NCI-H1930 (cell line): ENCODE results near the gene ANKK1.

Source experiments
- DNase-seq, 2 experiments: peaks; one replicate each; lab custom pipeline; 2025; lab: John Stamatoyannopoulos, UW

Gene ANKK1

GRCh38 chr11:113377681-113378412 is 9.7 kb upstream of the ANKK1 start:
- DNase-seq: no peak

- no peak for DNase-seq
Observed at GRCh38 chr11:113378692-113379091, 8.9 kb upstream of the ANKK1 start.

DNA sequence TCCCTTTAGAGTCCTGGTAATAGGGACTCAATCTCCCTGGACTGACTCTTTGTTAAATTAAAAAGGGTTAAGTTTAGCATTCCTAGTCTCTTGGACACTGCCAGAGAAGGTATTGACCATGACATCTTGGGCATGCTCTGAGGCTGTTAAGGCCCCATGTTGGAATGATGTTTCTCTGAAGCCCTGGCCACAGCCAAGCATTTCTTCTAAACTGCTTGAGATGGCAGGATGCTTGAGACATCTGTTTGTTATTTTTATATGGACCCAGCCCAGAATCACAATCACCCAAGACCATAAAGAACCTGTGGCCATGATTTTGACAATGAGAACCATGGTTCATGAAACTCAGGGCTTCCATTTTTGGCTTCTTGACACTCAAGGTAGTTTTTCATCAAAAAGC is 5.5 kb upstream of the ANKK1 start:
- DNase-seq: no peak

- no peak for DNase-seq
Observed at GRCh38 chr11:113384551-113384950, 3.0 kb upstream of the ANKK1 start.

- DNase-seq: no peak
Observed at GRCh38 chr11:113385749-113386148, 1.8 kb upstream of the ANKK1 start.

DNA sequence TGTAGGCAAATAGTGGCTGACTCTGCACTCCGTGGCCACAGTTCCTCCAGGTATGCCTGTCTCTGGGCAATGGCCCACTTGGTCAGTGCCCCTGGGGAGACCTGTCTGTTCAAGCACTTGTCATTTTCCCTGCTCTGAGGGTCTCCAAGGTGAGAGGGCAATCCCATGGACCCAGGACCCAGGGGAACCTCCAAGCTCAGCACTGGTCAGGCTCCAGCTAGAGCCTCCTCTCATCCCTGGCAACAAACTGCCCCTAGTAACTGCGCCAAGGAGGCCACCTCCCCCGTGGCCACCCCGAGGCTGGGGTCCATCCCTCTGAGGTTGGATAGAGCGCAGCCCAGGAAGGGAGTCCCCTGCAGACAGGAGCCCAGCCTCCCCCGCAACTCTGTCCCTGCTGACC is 713 bp upstream of the ANKK1 start:
- no peak for DNase-seq

DNA sequence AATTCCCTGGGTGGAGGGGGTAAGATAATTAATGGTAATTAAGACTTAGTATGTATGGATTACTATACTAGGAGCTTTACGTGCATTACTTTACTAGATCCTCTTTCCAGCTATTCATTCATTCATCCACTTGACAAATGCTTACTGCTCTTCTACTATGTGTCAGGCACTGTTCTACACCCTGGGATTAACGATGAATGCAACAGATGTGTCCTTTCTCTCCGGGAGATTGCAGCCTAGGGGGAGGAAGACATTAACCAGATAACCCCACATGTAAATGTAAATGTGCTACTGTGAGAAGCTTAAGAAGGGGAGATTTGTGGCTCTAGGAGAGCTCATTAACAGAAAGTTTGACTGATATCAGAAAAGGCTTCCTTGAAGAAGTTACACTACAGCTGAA is 1.7 kb downstream of the ANKK1 start:
- no peak for DNase-seq

DNA sequence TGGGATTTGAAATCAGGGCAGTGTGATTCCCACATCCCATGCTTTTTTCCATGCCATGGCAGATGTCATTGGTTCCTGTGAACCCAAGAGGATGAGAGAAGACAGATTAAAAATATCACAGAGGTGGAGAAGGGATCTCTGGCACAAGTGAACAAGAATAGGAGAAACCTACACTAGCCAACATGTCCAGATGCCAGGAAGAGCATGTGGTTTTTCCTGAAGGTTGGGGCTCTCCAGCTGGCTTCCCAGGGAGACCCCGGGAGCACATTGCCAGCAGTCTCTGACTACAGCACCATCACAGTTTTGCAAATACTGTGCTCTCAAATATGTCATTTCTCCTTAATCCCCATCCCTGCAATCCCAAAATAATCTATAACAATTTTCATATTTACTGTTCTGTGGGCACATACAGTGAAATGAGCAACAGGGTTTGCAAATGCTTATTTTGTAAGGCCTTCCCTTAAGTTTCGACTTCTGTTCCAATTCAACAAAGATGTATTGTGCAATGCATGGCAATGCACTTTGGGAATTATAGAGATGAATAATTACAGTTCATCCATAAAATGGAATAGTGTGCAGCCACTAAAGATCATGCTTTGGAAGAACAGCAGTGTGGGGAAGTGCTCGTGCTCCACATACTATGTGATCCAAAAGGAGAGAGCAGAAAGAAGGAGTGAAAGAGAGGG is 4.8 kb downstream of the ANKK1 start:
- DNase-seq: no peak

DNA sequence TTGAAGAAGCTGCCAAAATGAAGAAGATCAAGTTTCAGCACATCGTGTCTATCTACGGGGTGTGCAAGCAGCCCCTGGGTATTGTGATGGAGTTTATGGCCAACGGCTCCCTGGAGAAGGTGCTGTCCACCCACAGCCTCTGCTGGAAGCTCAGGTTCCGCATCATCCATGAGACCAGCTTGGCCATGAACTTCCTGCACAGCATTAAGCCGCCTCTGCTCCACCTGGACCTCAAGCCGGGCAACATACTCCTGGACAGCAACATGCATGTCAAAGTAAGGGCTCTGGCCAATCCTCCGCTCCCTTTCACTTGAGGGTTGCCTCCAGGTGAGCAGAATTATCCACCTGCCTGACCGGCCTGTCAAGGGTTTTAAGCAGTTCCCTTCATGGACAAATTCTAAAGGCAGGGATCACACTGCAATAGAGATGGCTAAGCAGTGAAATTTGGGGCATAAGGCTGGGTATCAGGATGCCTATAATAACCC is 6.0 kb downstream of the ANKK1 start:
- no peak for DNase-seq

DNA sequence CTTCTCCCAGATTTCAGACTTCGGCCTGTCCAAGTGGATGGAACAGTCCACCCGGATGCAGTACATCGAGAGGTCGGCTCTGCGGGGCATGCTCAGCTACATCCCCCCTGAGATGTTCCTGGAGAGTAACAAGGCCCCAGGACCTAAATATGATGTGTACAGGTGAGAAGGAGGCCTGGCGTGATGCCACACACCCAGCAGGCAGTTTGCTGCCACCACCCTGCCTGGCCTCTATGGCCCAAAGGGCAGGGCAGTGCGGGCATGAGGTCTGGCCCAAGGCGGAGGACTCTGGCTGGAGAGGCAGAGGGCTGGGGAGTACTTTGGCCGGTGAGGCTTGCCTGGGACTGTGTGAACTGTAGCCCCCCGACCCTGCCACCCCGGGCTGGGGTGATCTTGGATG is 7.3 kb downstream of the ANKK1 start:
- DNase-seq: no peak

DNA sequence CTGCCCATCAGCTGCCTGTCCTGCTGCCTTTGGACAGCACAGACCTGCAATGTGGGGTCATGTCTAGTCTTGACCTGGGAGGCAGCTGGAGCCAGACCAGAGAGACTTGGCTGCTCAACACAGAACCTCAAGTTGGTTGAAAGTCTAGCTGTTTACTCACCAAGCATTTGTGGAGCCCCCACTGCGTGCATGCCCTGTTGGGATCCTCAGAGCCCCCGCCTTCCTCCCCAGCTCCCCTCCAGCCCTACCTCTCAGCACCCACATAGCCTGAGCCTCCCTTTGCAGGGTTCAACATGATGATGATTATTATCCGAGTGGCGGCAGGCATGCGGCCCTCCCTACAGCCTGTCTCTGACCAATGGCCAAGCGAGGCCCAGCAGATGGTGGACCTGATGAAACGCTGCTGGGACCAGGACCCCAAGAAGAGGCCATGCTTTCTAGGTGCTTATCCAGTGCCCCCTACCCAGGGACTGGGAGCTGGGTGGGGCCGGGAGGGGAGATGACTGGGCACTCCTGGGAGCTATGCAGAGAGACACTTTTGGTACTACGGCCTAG is 8.3 kb downstream of the ANKK1 start:
- no peak for DNase-seq

GRCh38 chr11:113396690-113397089 is 9.1 kb downstream of the ANKK1 start:
- no peak for DNase-seq

- DNase-seq: no peak
Observed at GRCh38 chr11:113397212-113397611, 9.6 kb downstream of the ANKK1 start.

DNA sequence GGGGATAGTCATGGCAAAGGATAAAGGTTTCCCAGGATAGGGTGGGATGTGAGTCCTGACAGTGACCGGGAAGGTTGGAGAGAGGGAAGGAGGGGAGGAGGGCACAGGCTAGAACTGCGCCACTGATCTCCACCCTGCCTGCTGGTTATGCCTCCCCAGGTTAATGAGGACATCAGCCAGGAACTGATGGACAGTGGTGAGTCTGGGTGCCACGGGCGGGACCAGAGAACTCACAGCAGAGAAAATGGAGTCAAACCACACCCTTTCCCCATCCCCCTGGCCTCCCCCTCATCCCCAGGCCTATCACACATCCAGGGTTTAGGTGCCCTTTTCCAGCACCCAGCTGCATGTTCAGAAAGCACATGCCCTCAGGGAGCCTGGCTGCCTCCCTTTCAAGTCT is 10.2 kb downstream of the ANKK1 start:
- no peak for DNase-seq

- DNase-seq: no peak
Observed at GRCh38 chr11:113398669-113399430, 11.3 kb downstream of the ANKK1 start.

DNA sequence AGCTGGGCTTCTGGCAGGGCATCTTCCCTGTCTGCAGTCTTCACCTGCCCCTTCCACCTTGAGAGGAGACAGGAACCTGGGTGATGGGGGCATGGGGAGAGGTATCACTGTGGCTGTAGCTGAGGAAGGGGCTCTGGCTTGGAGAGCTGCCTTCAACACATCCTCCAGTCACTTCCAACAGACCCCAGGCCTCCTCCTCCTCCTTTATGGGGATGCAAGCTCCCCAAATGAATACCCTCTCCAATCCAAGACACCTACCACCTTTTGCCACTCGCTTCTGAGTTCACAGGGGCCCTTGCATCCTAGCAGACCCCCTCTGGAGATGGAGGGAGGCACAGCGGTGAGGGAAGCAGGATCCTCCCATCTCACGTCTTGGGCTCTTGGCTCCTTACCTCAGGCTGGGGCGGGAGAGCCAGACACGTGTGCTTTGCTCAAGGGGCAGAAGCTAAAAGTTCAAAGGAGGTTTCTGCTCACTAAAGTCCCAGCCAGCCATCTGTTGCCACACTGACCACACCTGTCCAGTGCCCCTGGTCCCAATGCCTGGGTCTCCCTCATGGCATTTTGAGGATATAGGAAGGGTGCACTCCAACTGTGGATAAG is 13.2 kb downstream of the ANKK1 start:
- no peak for DNase-seq

- DNase-seq: no peak
Observed at GRCh38 chr11:113401718-113402117, 14.1 kb downstream of the ANKK1 start.

DNA sequence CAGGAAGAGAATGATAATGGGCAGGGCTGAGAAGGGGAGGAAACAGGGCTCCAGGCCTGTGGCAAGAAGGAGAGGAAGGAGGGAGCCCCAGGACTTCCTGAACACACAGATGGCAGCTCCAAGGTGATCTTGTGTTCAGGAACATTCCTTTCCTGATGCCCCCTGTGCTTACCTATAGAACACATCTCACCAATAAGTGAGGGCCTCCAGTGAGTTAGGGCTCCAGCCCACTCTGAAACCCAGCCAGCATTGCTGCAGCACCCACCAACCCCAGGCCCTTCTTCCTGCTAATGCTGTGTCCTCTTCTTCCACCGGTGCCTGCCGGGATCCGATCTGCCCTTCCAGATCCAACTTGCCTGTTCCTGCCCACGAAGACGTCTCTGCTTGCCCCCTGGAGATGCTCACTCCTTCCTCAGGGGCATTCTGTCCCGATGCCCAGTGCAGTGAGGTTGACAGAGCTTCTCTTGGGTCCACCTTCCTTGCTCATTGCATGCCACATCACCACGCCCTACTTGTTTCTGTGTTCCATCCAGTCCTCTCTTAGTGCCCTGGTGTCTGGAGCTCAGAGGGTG is 17.4 kb downstream of the ANKK1 start:
- DNase-seq: no peak

- DNase-seq: no peak
Observed at GRCh38 chr11:113405724-113406478, 18.3 kb downstream of the ANKK1 start.

- DNase-seq: no peak
Observed at GRCh38 chr11:113407163-113407562, 19.6 kb downstream of the ANKK1 start.

DNA sequence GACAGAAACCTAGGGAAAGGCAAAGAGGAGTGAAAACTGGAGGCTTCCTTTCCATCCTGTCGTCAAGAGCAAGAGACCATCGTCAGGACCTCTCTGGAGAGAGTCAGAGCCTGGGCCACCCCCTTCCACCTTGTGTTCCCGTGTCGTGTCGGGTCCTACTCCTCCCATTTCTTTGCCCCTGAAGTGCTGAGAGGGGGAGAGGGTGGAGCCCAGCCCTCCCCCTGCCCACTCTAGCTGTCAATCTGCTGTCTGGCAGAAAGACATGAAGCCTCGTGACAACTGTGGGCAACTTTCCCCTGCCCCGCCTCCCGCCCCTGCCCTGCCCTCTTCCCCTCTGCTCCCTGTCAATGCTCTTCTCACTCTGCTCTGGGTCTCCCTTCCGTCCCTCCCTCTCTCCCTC is 20.6 kb downstream of the ANKK1 start:
- no peak for DNase-seq
